Mammary epithelial cell (primary cell): ENCODE data around the gene GALNTL6.

Source experiments
- EZH2 ChIP-seq: IDR thresholded peaks from 2 replicates; pipeline ENCODE4 v1.6.1; 2012; ENCODE audit warnings: low read length, inconsistent platforms, borderline replicate concordance
- TF ChIP-seq, protein P1 (sequence below), 2 donors: IDR thresholded peaks in 1 of 2; conservative IDR thresholded peaks in 1 of 2; 2 replicates each; pipeline ENCODE4 v1.5.1; 2011 to 2012; ENCODE audit warnings: inconsistent platforms in 2 of 2, low read length in 2 of 2, mild to moderate bottlenecking in 2 of 2, control low read depth in 1 of 2, low read depth in 1 of 2; ENCODE audit not compliant: insufficient read depth in 1 of 2; ENCODE audit errors: extremely low read depth in 1 of 2

DNA sequence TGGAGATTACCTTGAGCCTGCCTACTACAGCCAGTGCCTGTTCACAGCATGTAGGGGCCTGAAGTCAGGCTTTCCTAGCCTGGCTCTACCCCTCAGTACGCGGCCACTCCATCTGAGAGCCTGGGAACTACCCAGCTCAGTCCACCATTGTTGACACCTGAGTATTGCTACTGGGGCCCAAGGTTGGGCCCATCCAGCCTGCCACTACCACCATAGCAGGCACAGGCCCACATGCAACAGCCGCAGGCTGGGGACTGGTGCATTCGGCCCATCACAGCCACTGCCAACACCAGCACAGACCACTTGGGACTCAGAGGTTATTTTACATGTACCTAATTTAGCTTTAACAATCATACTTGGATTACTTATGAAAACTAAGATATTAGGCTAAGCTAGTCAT is 314.0 kb downstream of the GALNTL6 start:
- TF ChIP-seq, protein P1, sequence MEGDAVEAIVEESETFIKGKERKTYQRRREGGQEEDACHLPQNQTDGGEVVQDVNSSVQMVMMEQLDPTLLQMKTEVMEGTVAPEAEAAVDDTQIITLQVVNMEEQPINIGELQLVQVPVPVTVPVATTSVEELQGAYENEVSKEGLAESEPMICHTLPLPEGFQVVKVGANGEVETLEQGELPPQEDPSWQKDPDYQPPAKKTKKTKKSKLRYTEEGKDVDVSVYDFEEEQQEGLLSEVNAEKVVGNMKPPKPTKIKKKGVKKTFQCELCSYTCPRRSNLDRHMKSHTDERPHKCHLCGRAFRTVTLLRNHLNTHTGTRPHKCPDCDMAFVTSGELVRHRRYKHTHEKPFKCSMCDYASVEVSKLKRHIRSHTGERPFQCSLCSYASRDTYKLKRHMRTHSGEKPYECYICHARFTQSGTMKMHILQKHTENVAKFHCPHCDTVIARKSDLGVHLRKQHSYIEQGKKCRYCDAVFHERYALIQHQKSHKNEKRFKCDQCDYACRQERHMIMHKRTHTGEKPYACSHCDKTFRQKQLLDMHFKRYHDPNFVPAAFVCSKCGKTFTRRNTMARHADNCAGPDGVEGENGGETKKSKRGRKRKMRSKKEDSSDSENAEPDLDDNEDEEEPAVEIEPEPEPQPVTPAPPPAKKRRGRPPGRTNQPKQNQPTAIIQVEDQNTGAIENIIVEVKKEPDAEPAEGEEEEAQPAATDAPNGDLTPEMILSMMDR (conservative IDR thresholded peaks at IDR 0.05 in 1 of 2, IDR thresholded peaks at IDR 0.05 in 1 of 2; ENCODE audit: extremely low read depth in 1 of 2, insufficient read depth in 1 of 2, low read depth in 1 of 2, low read length in 2 of 2), result no peak
- no peak for TF ChIP-seq EZH2
